ENCODE results near the gene ANAPC4.

Gene ANAPC4

GRCh38 chr4:25410820-25411529, 33.9 kb downstream of the ANAPC4 start:
- WGBS (ENCODE audit: extremely low coverage, insufficient coverage, insufficient read length): no CpG with 5 or more reads among the region's 4 CpGs

GRCh38 chr4:25413261-25413660, 36.2 kb downstream of the ANAPC4 start:
- no peaks in the 10 kb centered on the region for H3K79me1 ChIP-seq (ENCODE audit: low read length)
- H3K23ac ChIP-seq (ENCODE audit: low read length): no peak overlapping the region
- no peak overlapping the region for H2BK12ac ChIP-seq (ENCODE audit: low read length)
- H3K4ac ChIP-seq (ENCODE audit: low read depth, low read length): no peak overlapping the region
- no peak overlapping the region for H4K91ac ChIP-seq (ENCODE audit: low read depth, low read length)
- peaks cover 11 to 21% of the 10 kb centered on the region in 2 experiments for H3K36me3 ChIP-seq (ENCODE audit: control insufficient read depth in 1 of 2, insufficient read depth in 2 of 2, low read length in 2 of 2)
- H3K9me3 ChIP-seq (ENCODE audit: insufficient read depth, low read depth, low read length): no peaks in the 10 kb centered on the region
- no peak overlapping the region for H2AFZ ChIP-seq (ENCODE audit: insufficient read depth, low read length, poor library complexity)
- H3K27me3 ChIP-seq (ENCODE audit: insufficient read depth, low read length): no peaks in the 10 kb centered on the region
- H2BK120ac ChIP-seq (ENCODE audit: insufficient read depth, low read length, poor library complexity): no peak overlapping the region
- H3K4me1 ChIP-seq (ENCODE audit: control insufficient read depth in 1 of 2, insufficient read depth in 2 of 2, low read length in 2 of 2): no peaks in the 10 kb centered on the region
- no peaks in the 10 kb centered on the region for H3K79me2 ChIP-seq (ENCODE audit: control insufficient read depth, insufficient read depth, low read length, poor library complexity)
- H3K18ac ChIP-seq (ENCODE audit: low read length): no peak overlapping the region
- H3K4me2 ChIP-seq (ENCODE audit: low read length): no peak overlapping the region
- no peak overlapping the region for H3K14ac ChIP-seq (ENCODE audit: low read length)
- no CpG with 5 or more reads among the region's 3 CpGs for WGBS (ENCODE audit: extremely low coverage, insufficient coverage, insufficient read length)
- H2BK5ac ChIP-seq (ENCODE audit: low read depth, low read length, poor library complexity): no peak overlapping the region
- no peak overlapping the region for H3K4me3 ChIP-seq (ENCODE audit: low read depth, low read length)
- no peak overlapping the region for H2AK5ac ChIP-seq (ENCODE audit: low read length)
- no peak overlapping the region for H3K27ac ChIP-seq (ENCODE audit: low read depth, low read length)
- no peak overlapping the region for H4K8ac ChIP-seq (ENCODE audit: low read depth, low read length)
- no peak overlapping the region for H3K9ac ChIP-seq (ENCODE audit: low read length)
- DNase-seq: no peak
- no peak overlapping the region for H4K12ac ChIP-seq (ENCODE audit: low read depth, low read length)

More at GRCh38 chr4:25410820-25411529, 33.9 kb downstream of the ANAPC4 start:
- no peak overlapping the region for H2BK12ac ChIP-seq (ENCODE audit: low read length)
- H4K91ac ChIP-seq (ENCODE audit: low read depth, low read length): no peak overlapping the region
- no peak overlapping the region for H3K4ac ChIP-seq (ENCODE audit: low read depth, low read length)
- no peak overlapping the region for H3K4me2 ChIP-seq (ENCODE audit: low read length)
- H3K9ac ChIP-seq (ENCODE audit: low read length): no peak overlapping the region
- H2BK120ac ChIP-seq (ENCODE audit: insufficient read depth, low read length, poor library complexity): no peak overlapping the region
- no peak for DNase-seq
- H4K8ac ChIP-seq (ENCODE audit: low read depth, low read length): no peak overlapping the region
- H3K18ac ChIP-seq (ENCODE audit: low read length): no peak overlapping the region
- no peak overlapping the region for H2AK5ac ChIP-seq (ENCODE audit: low read length)
- no peak overlapping the region for H3K27ac ChIP-seq (ENCODE audit: low read depth, low read length)
- H4K12ac ChIP-seq (ENCODE audit: low read depth, low read length): no peak overlapping the region
- no peak overlapping the region for H3K14ac ChIP-seq (ENCODE audit: low read length)
- H3K23ac ChIP-seq (ENCODE audit: low read length): no peak overlapping the region
- H3K4me3 ChIP-seq (ENCODE audit: low read depth, low read length): no peak overlapping the region
- no peak overlapping the region for H2BK5ac ChIP-seq (ENCODE audit: low read depth, low read length, poor library complexity)
- H3K79me1 ChIP-seq (ENCODE audit: low read length): no peaks in the 10 kb centered on the region
- H3K36me3 ChIP-seq (ENCODE audit: control insufficient read depth in 1 of 2, insufficient read depth in 2 of 2, low read length in 2 of 2): peaks cover 11 to 16% of the 10 kb centered on the region in 2 experiments
- H3K9me3 ChIP-seq (ENCODE audit: insufficient read depth, low read depth, low read length): no peaks in the 10 kb centered on the region
- H3K27me3 ChIP-seq (ENCODE audit: insufficient read depth, low read length): no peaks in the 10 kb centered on the region
- H2AFZ ChIP-seq (ENCODE audit: insufficient read depth, low read length, poor library complexity): no peak overlapping the region
- H3K79me2 ChIP-seq (ENCODE audit: control insufficient read depth, insufficient read depth, low read length, poor library complexity): no peaks in the 10 kb centered on the region
- H3K4me1 ChIP-seq (ENCODE audit: control insufficient read depth in 1 of 2, insufficient read depth in 2 of 2, low read length in 2 of 2): no peaks in the 10 kb centered on the region

- no peak overlapping the region for H2BK120ac ChIP-seq (ENCODE audit: insufficient read depth, low read length, poor library complexity)
Observed at GRCh38 chr4:25417014-25417413, 40.0 kb downstream of the ANAPC4 start.

GRCh38 chr4:25420931-25421330, 43.9 kb downstream of the ANAPC4 start:
- no peak overlapping the region for H4K8ac ChIP-seq (ENCODE audit: low read depth, low read length)
- H3K4me2 ChIP-seq (ENCODE audit: low read length): no peak overlapping the region
- H3K4me3 ChIP-seq (ENCODE audit: low read depth, low read length): no peak overlapping the region
- H4K91ac ChIP-seq (ENCODE audit: low read depth, low read length): no peak overlapping the region
- WGBS (ENCODE audit: extremely low coverage, insufficient coverage, insufficient read length): no CpG with 5 or more reads among the region's 1 CpG
- H3K23ac ChIP-seq (ENCODE audit: low read length): no peak overlapping the region
- H3K4ac ChIP-seq (ENCODE audit: low read depth, low read length): no peak overlapping the region
- no peaks in the 10 kb centered on the region for H3K79me2 ChIP-seq (ENCODE audit: control insufficient read depth, insufficient read depth, low read length, poor library complexity)
- no peak overlapping the region for H3K18ac ChIP-seq (ENCODE audit: low read length)
- no peak overlapping the region for H2AK5ac ChIP-seq (ENCODE audit: low read length)
- H3K14ac ChIP-seq (ENCODE audit: low read length): no peak overlapping the region
- H3K27ac ChIP-seq (ENCODE audit: low read depth, low read length): no peak overlapping the region
- H2AFZ ChIP-seq (ENCODE audit: insufficient read depth, low read length, poor library complexity): no peak overlapping the region
- peaks cover 5 to 7% of the 10 kb centered on the region in 2 experiments for H3K36me3 ChIP-seq (ENCODE audit: control insufficient read depth in 1 of 2, insufficient read depth in 2 of 2, low read length in 2 of 2)
- no peaks in the 10 kb centered on the region for H3K79me1 ChIP-seq (ENCODE audit: low read length)
- H2BK5ac ChIP-seq (ENCODE audit: low read depth, low read length, poor library complexity): no peak overlapping the region
- no peaks in the 10 kb centered on the region for H3K9me3 ChIP-seq (ENCODE audit: insufficient read depth, low read depth, low read length)
- H3K27me3 ChIP-seq (ENCODE audit: insufficient read depth, low read length): no peaks in the 10 kb centered on the region
- H2BK12ac ChIP-seq (ENCODE audit: low read length): no peak overlapping the region
- no peaks in the 10 kb centered on the region for H3K4me1 ChIP-seq (ENCODE audit: control insufficient read depth in 1 of 2, insufficient read depth in 2 of 2, low read length in 2 of 2)
- no peak overlapping the region for H2BK120ac ChIP-seq (ENCODE audit: insufficient read depth, low read length, poor library complexity)
- H4K12ac ChIP-seq (ENCODE audit: low read depth, low read length): no peak overlapping the region
- DNase-seq: no peak
- H3K9ac ChIP-seq (ENCODE audit: low read length): no peak overlapping the region

More at GRCh38 chr4:25417014-25417413, 40.0 kb downstream of the ANAPC4 start:
- Histone ChIP-seq H4K91ac (ENCODE audit: low read depth, low read length) (no peak overlapping the region), H3K79me1 (ENCODE audit: low read length) (no peaks in the 10 kb centered on the region), H3K23ac (ENCODE audit: low read length) (no peak overlapping the region), H3K18ac (ENCODE audit: low read length) (no peak overlapping the region), H3K14ac (ENCODE audit: low read length) (no peak overlapping the region), H3K4me1 (ENCODE audit: control insufficient read depth in 1 of 2, insufficient read depth in 2 of 2, low read length in 2 of 2) (no peaks in the 10 kb centered on the region), H3K36me3 (ENCODE audit: control insufficient read depth in 1 of 2, insufficient read depth in 2 of 2, low read length in 2 of 2) (peaks cover 7 to 9% of the 10 kb centered on the region in 2 experiments), H2BK12ac (ENCODE audit: low read length) (no peak overlapping the region), H3K79me2 (ENCODE audit: control insufficient read depth, insufficient read depth, low read length, poor library complexity) (no peaks in the 10 kb centered on the region), H2BK5ac (ENCODE audit: low read depth, low read length, poor library complexity) (no peak overlapping the region), H3K4me3 (ENCODE audit: low read depth, low read length) (no peak overlapping the region), H3K27ac (ENCODE audit: low read depth, low read length) (no peak overlapping the region), H2AFZ (ENCODE audit: insufficient read depth, low read length, poor library complexity) (no peak overlapping the region), H3K27me3 (ENCODE audit: insufficient read depth, low read length) (no peaks in the 10 kb centered on the region), H3K9me3 (ENCODE audit: insufficient read depth, low read depth, low read length) (no peaks in the 10 kb centered on the region), H2AK5ac (ENCODE audit: low read length) (no peak overlapping the region), H3K4me2 (ENCODE audit: low read length) (no peak overlapping the region), H3K9ac (ENCODE audit: low read length) (no peak overlapping the region), H4K8ac (ENCODE audit: low read depth, low read length) (no peak overlapping the region), H4K12ac (ENCODE audit: low read depth, low read length) (no peak overlapping the region), H3K4ac (ENCODE audit: low read depth, low read length) (no peak overlapping the region)
- no CpG with 5 or more reads among the region's 2 CpGs for WGBS (ENCODE audit: extremely low coverage, insufficient coverage, insufficient read length)
- no peak for DNase-seq
